Keratinocyte (primary cell): Measurements from ENCODE around the gene PFKM. TPM values are rescaled to one million over a fixed set of nuclear protein-coding genes. Genes with fewer than 3 reads are reported as not detected.

Source experiments
- DNase-seq: peaks from one replicate; pipeline ENCODE4 v3.0.0-alpha.2; 2011; ENCODE audit warnings: low read depth, missing footprints, low spot score
- FAIRE-seq: peaks from 2 replicates; lab custom pipeline; 2011; peaks lifted over from hg19 to GRCh38; lab: Jason Lieb, UNC
- H2AFZ ChIP-seq: 2 replicates; pipeline ENCODE4 v1.6.0; 2012; ENCODE audit warnings: low read length, control low read depth, inconsistent platforms; ENCODE audit not compliant: control insufficient read depth
- H3K27ac ChIP-seq: 2 replicates; pipeline ENCODE4 v1.5.1; 2011; ENCODE audit warnings: low read length; ENCODE audit not compliant: control insufficient read depth, insufficient read depth
- H3K27me3 ChIP-seq: 3 replicates; pipeline ENCODE4 v1.6.0; 2011; ENCODE audit warnings: low read length; ENCODE audit not compliant: control insufficient read depth, insufficient read depth; ENCODE audit errors: extremely low read depth
- H3K36me3 ChIP-seq, 2 experiments: 2 replicates in 1 of 2; 3 replicates in 1 of 2; pipeline ENCODE4 v1.5.1; 2011; ENCODE audit warnings: low read length in 2 of 2, mild to moderate bottlenecking in 1 of 2; ENCODE audit not compliant: control insufficient read depth in 2 of 2, insufficient read depth in 2 of 2; ENCODE audit errors: extremely low read depth in 1 of 2
- H3K4me1 ChIP-seq: 3 replicates; pipeline ENCODE4 v1.5.1; 2011; ENCODE audit warnings: low read length; ENCODE audit not compliant: control insufficient read depth, insufficient read depth; ENCODE audit errors: extremely low read depth
- H3K4me2 ChIP-seq: 3 replicates; pipeline ENCODE4 v1.6.0; 2011; ENCODE audit warnings: low read depth, low read length; ENCODE audit not compliant: control insufficient read depth, insufficient read depth; ENCODE audit errors: extremely low read depth
- H3K4me3 ChIP-seq, 3 experiments: fragments of 200-600 bp in 1 of 3; sonication (generic) in 1 of 3; 2 replicates in 2 of 3; 3 replicates in 1 of 3; pipeline ENCODE4 v1.5.1; 2011 to 2016; ENCODE audit warnings: low read length in 3 of 3, mild to moderate bottlenecking in 3 of 3, control low read depth in 2 of 3, inconsistent platforms in 1 of 3, low read depth in 1 of 3, mixed read lengths in 1 of 3, mixed run types in 1 of 3, moderate library complexity in 1 of 3; ENCODE audit not compliant: control insufficient read depth in 2 of 3, insufficient read depth in 2 of 3; ENCODE audit errors: extremely low read depth in 1 of 3
- H3K79me2 ChIP-seq: 2 replicates; pipeline ENCODE4 v1.6.0; 2012; ENCODE audit warnings: low read length; ENCODE audit not compliant: control insufficient read depth, insufficient read depth
- H3K9ac ChIP-seq: 3 replicates; pipeline ENCODE4 v1.6.0; 2011; ENCODE audit warnings: low read length; ENCODE audit not compliant: control insufficient read depth, insufficient read depth; ENCODE audit errors: extremely low read depth
- H3K9me1 ChIP-seq: 3 replicates; pipeline ENCODE4 v1.6.0; 2011; ENCODE audit warnings: low read length; ENCODE audit not compliant: control insufficient read depth, insufficient read depth; ENCODE audit errors: extremely low read depth
- H3K9me3 ChIP-seq: 2 replicates; pipeline ENCODE4 v1.5.1; 2012; ENCODE audit warnings: low read depth, low read length; ENCODE audit not compliant: control insufficient read depth
- H4K20me1 ChIP-seq: 3 replicates; pipeline ENCODE4 v1.6.0; 2011; ENCODE audit warnings: low read length; ENCODE audit not compliant: control insufficient read depth, insufficient read depth; ENCODE audit errors: extremely low read depth
- CTCF ChIP-seq, 3 experiments: IDR thresholded peaks in 1 of 3; conservative IDR thresholded peaks in 1 of 3; optimal IDR thresholded peaks in 1 of 3; 2 replicates in 2 of 3; 3 replicates in 1 of 3; pipeline versions ENCODE3 to v1.5.1; 2011; ENCODE audit warnings: low read length in 3 of 3, mild to moderate bottlenecking in 3 of 3, moderate library complexity in 2 of 3, control low read depth in 1 of 3, inconsistent platforms in 1 of 3; ENCODE audit not compliant: insufficient read depth in 2 of 3; ENCODE audit errors: extremely low read depth in 1 of 3
- EZH2 ChIP-seq: IDR thresholded peaks from one replicate; pipeline ENCODE4 v1.6.1; 2012; ENCODE audit warnings: inconsistent platforms, mild to moderate bottlenecking, low read length, moderate library complexity
- dilution Hi-C: fragments of 300-500 bp; cut with MboI; formaldehyde crosslinking; loops from one replicate; pipeline ENCODE4 v1.7.0; 2020; ENCODE audit warnings: low sequenced_read_pairs; ENCODE audit not compliant: extremely low pct_ligation_motif_present
- polyA plus RNA-seq, 5 experiments: library from polyadenylated mRNA; depleted of rRNA in 3 of 5; stranded (reverse) in 3 of 5; stranded (forward) in 1 of 5; unstranded in 1 of 5; fragments of >200 nt; gene quantifications; 1 replicate in 1 of 5; 2 replicates in 3 of 5; 3 replicates in 1 of 5; pipeline versions ENCODE4 v1.2.1 to v1.2.3, GENCODE V29; 2011 to 2012; ENCODE audit warnings: missing spikeins in 2 of 5, low read depth in 1 of 5, low replicate concordance in 1 of 5

The PFKM gene
- polyA plus RNA-seq, 1 donor (not counting 4 experiments of a cell fraction or from before 2014, with no cell fraction given) = 67.9 TPM

- no peak overlapping the region for H3K4me3 ChIP-seq
- H3K27ac ChIP-seq = no peak overlapping the region
- FAIRE-seq = no peak
- H3K36me3 ChIP-seq = peaks cover 1 to 5% of the 10 kb centered on the region in 2 experiments
- dilution Hi-C loops = no loop called here
- H4K20me1 ChIP-seq = no peaks in the 10 kb centered on the region
- no peak overlapping the region for H3K9ac ChIP-seq
- no peak overlapping the region for H2AFZ ChIP-seq
- TF ChIP-seq CTCF (optimal IDR thresholded peaks at IDR 0.05 in 1 of 3, IDR thresholded peaks at IDR 0.05 in 1 of 3, conservative IDR thresholded peaks at IDR 0.05 in 1 of 3; ENCODE audit: extremely low read depth in 1 of 3, insufficient read depth in 2 of 3, low read length in 3 of 3) = no peak
- TF ChIP-seq EZH2 = no peak
- H3K27me3 ChIP-seq = no peaks in the 10 kb centered on the region
- H3K4me2 ChIP-seq = no peak overlapping the region
- H3K9me3 ChIP-seq = no peaks in the 10 kb centered on the region
- H3K9me1 ChIP-seq = no peaks in the 10 kb centered on the region
- H3K4me1 ChIP-seq = peaks cover 14% of the 10 kb centered on the region
- peaks cover 6% of the 10 kb centered on the region for H3K79me2 ChIP-seq
- DNase-seq = no peak
Observed at GRCh38 chr12:48121522-48121921, 2.4 kb downstream of the PFKM start.

DNA sequence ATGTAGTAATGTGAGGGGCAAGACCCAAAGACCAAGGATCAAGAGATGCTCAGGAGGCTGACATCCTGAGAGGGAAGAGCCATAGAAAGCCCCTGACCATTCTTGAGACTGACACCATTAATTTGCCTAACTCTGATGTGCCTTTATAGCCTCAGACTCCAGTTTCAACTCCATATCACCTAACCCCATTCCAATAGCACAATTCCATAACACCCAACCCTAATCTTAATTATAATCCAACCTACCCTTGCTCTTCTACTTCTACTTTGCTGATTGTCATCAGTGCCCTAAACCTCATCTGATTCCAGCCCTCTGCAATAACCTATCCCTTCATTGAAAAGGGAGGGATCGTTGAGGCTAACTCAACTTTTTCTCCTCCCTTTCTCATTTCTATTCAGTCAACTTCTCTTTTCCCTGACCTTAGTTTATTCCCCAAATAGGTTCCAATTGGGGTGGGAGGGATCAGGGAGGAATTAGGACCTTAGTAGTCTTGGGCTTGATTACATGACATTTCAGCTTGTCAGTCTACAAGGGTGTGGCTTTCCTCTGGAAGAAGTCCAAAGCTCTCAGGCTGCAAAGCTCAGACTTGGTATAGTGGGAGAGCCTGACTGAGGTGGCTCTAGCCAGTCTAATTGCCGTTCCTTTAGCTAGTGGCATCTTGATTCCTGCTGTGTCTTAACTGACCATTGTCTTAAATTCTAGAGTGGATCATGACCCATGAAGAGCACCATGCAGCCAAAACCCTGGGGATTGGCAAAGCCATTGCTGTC is 3.1 kb downstream of the PFKM start:
- dilution Hi-C loops = no loop called here
- Histone ChIP-seq H3K4me3 (no peak overlapping the region), H3K9me1 (peaks cover 3% of the 10 kb centered on the region), H3K4me2 (no peak overlapping the region), H3K9me3 (no peaks in the 10 kb centered on the region), H3K9ac (no peak overlapping the region), H3K4me1 (peaks cover 14% of the 10 kb centered on the region), H4K20me1 (no peaks in the 10 kb centered on the region), H3K79me2 (peaks cover 6% of the 10 kb centered on the region), H2AFZ (no peak overlapping the region), H3K27ac (no peak overlapping the region), H3K36me3 (peaks cover 5 to 9% of the 10 kb centered on the region in 2 experiments), H3K27me3 (no peaks in the 10 kb centered on the region)
- DNase-seq = no peak
- TF ChIP-seq CTCF (optimal IDR thresholded peaks at IDR 0.05 in 1 of 3, IDR thresholded peaks at IDR 0.05 in 1 of 3, conservative IDR thresholded peaks at IDR 0.05 in 1 of 3; ENCODE audit: extremely low read depth in 1 of 3, insufficient read depth in 2 of 3, low read length in 3 of 3) = no peak
- TF ChIP-seq EZH2 = no peak
- no peak for FAIRE-seq
